Fibroblast of lung (primary cell): ENCODE measurements around the gene DPYSL3.

ENCODE experiments used
- EZH2 ChIP-seq: IDR thresholded peaks from 2 replicates; pipeline ENCODE4 v1.5.1; 2012; ENCODE audit warnings: low read length, control low read depth, mild to moderate bottlenecking; ENCODE audit errors: missing control alignments
- TF ChIP-seq, protein P1 (sequence below), 2 donors: IDR thresholded peaks in 1 of 2; conservative IDR thresholded peaks in 1 of 2; 1 replicate in 1 of 2; 2 replicates in 1 of 2; pipeline ENCODE4 v1.5.1; 2011 to 2012; ENCODE audit warnings: low read length in 2 of 2, control low read depth in 1 of 2, inconsistent platforms in 1 of 2, low read depth in 1 of 2, mild to moderate bottlenecking in 1 of 2

DNA sequence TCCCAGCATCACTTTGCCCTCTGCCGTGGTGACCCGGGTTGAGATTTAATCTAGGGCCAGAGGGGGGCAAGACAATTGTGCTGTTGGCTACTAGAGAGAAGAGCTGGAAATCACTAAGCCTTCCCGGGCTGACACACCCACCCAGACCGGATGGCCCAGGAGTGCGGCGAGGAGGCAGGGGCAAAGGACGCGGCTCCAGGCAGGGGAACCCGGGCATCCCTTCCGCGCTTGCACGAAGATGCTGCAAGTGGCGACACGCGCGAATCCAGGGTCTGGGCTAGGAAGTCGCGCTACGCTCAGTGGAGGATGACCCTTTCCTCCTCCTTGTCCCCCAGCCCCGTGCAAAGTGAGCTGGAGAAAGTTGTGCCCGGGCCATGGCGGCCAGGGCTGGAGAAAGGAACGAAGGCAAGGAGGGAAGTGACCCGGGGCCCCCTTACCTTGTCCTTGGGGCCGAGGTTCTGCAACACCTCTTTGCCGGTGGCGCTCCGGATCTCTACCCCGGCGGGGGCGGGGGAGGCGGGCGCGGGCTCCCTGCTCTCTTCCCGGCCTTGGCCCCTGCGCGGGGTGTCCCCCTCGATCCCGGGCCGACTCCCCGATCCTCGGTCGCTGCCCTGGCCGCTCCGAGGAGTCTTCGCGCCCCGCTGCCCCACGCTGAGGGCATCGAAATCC is 693 bp downstream of the DPYSL3 start:
- no peak for TF ChIP-seq EZH2
- TF ChIP-seq, protein P1, sequence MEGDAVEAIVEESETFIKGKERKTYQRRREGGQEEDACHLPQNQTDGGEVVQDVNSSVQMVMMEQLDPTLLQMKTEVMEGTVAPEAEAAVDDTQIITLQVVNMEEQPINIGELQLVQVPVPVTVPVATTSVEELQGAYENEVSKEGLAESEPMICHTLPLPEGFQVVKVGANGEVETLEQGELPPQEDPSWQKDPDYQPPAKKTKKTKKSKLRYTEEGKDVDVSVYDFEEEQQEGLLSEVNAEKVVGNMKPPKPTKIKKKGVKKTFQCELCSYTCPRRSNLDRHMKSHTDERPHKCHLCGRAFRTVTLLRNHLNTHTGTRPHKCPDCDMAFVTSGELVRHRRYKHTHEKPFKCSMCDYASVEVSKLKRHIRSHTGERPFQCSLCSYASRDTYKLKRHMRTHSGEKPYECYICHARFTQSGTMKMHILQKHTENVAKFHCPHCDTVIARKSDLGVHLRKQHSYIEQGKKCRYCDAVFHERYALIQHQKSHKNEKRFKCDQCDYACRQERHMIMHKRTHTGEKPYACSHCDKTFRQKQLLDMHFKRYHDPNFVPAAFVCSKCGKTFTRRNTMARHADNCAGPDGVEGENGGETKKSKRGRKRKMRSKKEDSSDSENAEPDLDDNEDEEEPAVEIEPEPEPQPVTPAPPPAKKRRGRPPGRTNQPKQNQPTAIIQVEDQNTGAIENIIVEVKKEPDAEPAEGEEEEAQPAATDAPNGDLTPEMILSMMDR (conservative IDR thresholded peaks at IDR 0.05 in 1 of 2, IDR thresholded peaks at IDR 0.05 in 1 of 2; ENCODE audit: low read depth in 1 of 2, low read length in 2 of 2) = no peak
